HG02763 (cell line): ENCODE results near the gene VSIG1.
A peak's percentile ranks its signal among the peaks of the same experiment; 100 is the strongest.

Experiments used
- ATAC-seq: cut with Tn5 transposase; IDR thresholded peaks from one replicate; pipeline ENCODE4 v1.9.1; 2021; ENCODE audit warnings: mild to moderate bottlenecking, moderate library complexity; ENCODE audit not compliant: unreplicated experiment

The VSIG1 gene

GRCh38 chrX:108044554-108045256 is at the start of gene VSIG1:
Gene VSIG1, plus strand, starts transcription at chrX:108045065. Its CDS starts 66 bp downstream, at chrX:108045131.
- no peak for ATAC-seq

- ATAC-seq, result no peak
Observed at GRCh38 chrX:107996124-107996523, 48.7 kb upstream of the VSIG1 start.

GRCh38 chrX:108000751-108001150 is 44.1 kb upstream of the VSIG1 start:
- no peak for ATAC-seq

- no peak for ATAC-seq
Observed at GRCh38 chrX:108001218-108001814, 43.5 kb upstream of the VSIG1 start.

- no peak for ATAC-seq
Observed at GRCh38 chrX:108018656-108019381, 26.0 kb upstream of the VSIG1 start.

- ATAC-seq, result no peak
Observed at GRCh38 chrX:108019382-108019875, 25.4 kb upstream of the VSIG1 start.

- ATAC-seq, result no peak
Observed at GRCh38 chrX:108020631-108021030, 24.2 kb upstream of the VSIG1 start.

GRCh38 chrX:108022491-108023089 is 22.3 kb upstream of the VSIG1 start:
- no peak for ATAC-seq

GRCh38 chrX:108025376-108025775 is 19.5 kb upstream of the VSIG1 start:
- no peak for ATAC-seq

GRCh38 chrX:108025954-108026600 is 18.8 kb upstream of the VSIG1 start:
- no peak for ATAC-seq

GRCh38 chrX:108028854-108029253 is 16.0 kb upstream of the VSIG1 start:
- no peak for ATAC-seq

GRCh38 chrX:108029928-108030711 is 14.7 kb upstream of the VSIG1 start:
- ATAC-seq, result peak; percentile 64

- no peak for ATAC-seq
Observed at GRCh38 chrX:108032944-108033343, 11.9 kb upstream of the VSIG1 start.

- no peak for ATAC-seq
Observed at GRCh38 chrX:108033890-108034289, 11.0 kb upstream of the VSIG1 start.

GRCh38 chrX:108034725-108035124 is 10.1 kb upstream of the VSIG1 start:
- no peak for ATAC-seq

GRCh38 chrX:108036298-108036973 is 8.4 kb upstream of the VSIG1 start:
- no peak for ATAC-seq

- no peak for ATAC-seq
Observed at GRCh38 chrX:108049649-108050048, 4.8 kb downstream of the VSIG1 start.

GRCh38 chrX:108053218-108053617 is 8.4 kb downstream of the VSIG1 start:
- ATAC-seq, result no peak

- ATAC-seq, result no peak
Observed at GRCh38 chrX:108055546-108055945, 10.7 kb downstream of the VSIG1 start.

- ATAC-seq, result no peak
Observed at GRCh38 chrX:108059801-108060200, 14.9 kb downstream of the VSIG1 start.
